Measurements from ENCODE around the gene TFCP2L1.

TFCP2L1 gene

GRCh38 chr2:121196132-121196848 is 88.7 kb downstream of the TFCP2L1 start:
- no peak for DNase-seq (ENCODE audit: extremely low read depth, insufficient read length)
- H3K4me3 ChIP-seq (replicated peaks; ENCODE audit: low read depth, low read length): no peak overlapping the region
- no peak for TF ChIP-seq CTCF (IDR thresholded peaks at IDR 0.05; ENCODE audit: insufficient read depth, low read length, poor library complexity, severe bottlenecking)
- H3K27me3 ChIP-seq (replicated peaks; ENCODE audit: control insufficient read depth, insufficient read depth, low read length): no peaks in the 10 kb centered on the region; the same call in 1 of the 2 replicates
- no peaks in the 10 kb centered on the region for H3K36me3 ChIP-seq (ENCODE audit: control insufficient read depth, insufficient read depth, low read length)

GRCh38 chr2:121195036-121195435 is 90.0 kb downstream of the TFCP2L1 start:
- H3K36me3 ChIP-seq (ENCODE audit: control insufficient read depth, insufficient read depth, low read length): no peaks in the 10 kb centered on the region
- H3K4me3 ChIP-seq (replicated peaks; ENCODE audit: low read depth, low read length): no peak overlapping the region
- no peak for TF ChIP-seq CTCF (IDR thresholded peaks at IDR 0.05; ENCODE audit: insufficient read depth, low read length, poor library complexity, severe bottlenecking)
- no peaks in the 10 kb centered on the region; the same call in 1 of the 2 replicates for H3K27me3 ChIP-seq (replicated peaks; ENCODE audit: control insufficient read depth, insufficient read depth, low read length)
- DNase-seq (ENCODE audit: extremely low read depth, insufficient read length): no peak

GRCh38 chr2:121194626-121195025 is 90.4 kb downstream of the TFCP2L1 start:
- no peak for TF ChIP-seq CTCF (IDR thresholded peaks at IDR 0.05; ENCODE audit: insufficient read depth, low read length, poor library complexity, severe bottlenecking)
- no peaks in the 10 kb centered on the region; the same call in 1 of the 2 replicates for H3K27me3 ChIP-seq (replicated peaks; ENCODE audit: control insufficient read depth, insufficient read depth, low read length)

GRCh38 chr2:121193185-121193584 is 91.8 kb downstream of the TFCP2L1 start:
- TF ChIP-seq CTCF (IDR thresholded peaks at IDR 0.05; ENCODE audit: insufficient read depth, low read length, poor library complexity, severe bottlenecking): no peak
- no peak overlapping the region for H3K4me3 ChIP-seq (replicated peaks; ENCODE audit: low read depth, low read length)

More at GRCh38 chr2:121194626-121195025, 90.4 kb downstream of the TFCP2L1 start:
- Histone ChIP-seq H3K4me3 (replicated peaks; ENCODE audit: low read depth, low read length) (no peak overlapping the region), H3K36me3 (ENCODE audit: control insufficient read depth, insufficient read depth, low read length) (no peaks in the 10 kb centered on the region)
- no peak for DNase-seq (ENCODE audit: extremely low read depth, insufficient read length)

GRCh38 chr2:121192576-121192975 is 92.4 kb downstream of the TFCP2L1 start:
- Histone ChIP-seq H3K27me3 (replicated peaks; ENCODE audit: control insufficient read depth, insufficient read depth, low read length) (no peaks in the 10 kb centered on the region; the same call in 1 of the 2 replicates), H3K4me3 (replicated peaks; ENCODE audit: low read depth, low read length) (no peak overlapping the region), H3K36me3 (ENCODE audit: control insufficient read depth, insufficient read depth, low read length) (no peaks in the 10 kb centered on the region)
- DNase-seq (ENCODE audit: extremely low read depth, insufficient read length): no peak
- no peak for TF ChIP-seq CTCF (IDR thresholded peaks at IDR 0.05; ENCODE audit: insufficient read depth, low read length, poor library complexity, severe bottlenecking)

More at GRCh38 chr2:121193185-121193584, 91.8 kb downstream of the TFCP2L1 start:
- H3K27me3 ChIP-seq (replicated peaks; ENCODE audit: control insufficient read depth, insufficient read depth, low read length): no peaks in the 10 kb centered on the region; the same call in 1 of the 2 replicates
- DNase-seq (ENCODE audit: extremely low read depth, insufficient read length): no peak
- H3K36me3 ChIP-seq (ENCODE audit: control insufficient read depth, insufficient read depth, low read length): no peaks in the 10 kb centered on the region
